ENCODE data around the gene LMX1B.

The LMX1B gene

GRCh38 chr9:126599047-126599650 lies 14.6 kb upstream of the LMX1B start:
- no peak overlapping the region for H3K4me3 ChIP-seq (ENCODE audit: low read depth, low read length)
- DNase-seq (ENCODE audit: low read depth, low spot score), result no peak
- peak; percentile 27 for TF ChIP-seq CTCF (IDR thresholded peaks at IDR 0.05; ENCODE audit: low read depth, low read length)
- in situ Hi-C loops (cut with HindIII; ENCODE audit: low sequenced_read_pairs), result no loop called here

GRCh38 chr9:126604059-126605055 lies 9.4 kb upstream of the LMX1B start:
- H3K4me3 ChIP-seq (ENCODE audit: low read depth, low read length), result no peak overlapping the region
- in situ Hi-C loops (cut with HindIII; ENCODE audit: low sequenced_read_pairs), result no loop called here
- DNase-seq (ENCODE audit: low read depth, low spot score), result no peak
- TF ChIP-seq CTCF (IDR thresholded peaks at IDR 0.05; ENCODE audit: low read depth, low read length), result no peak

GRCh38 chr9:126605792-126606482 lies 7.8 kb upstream of the LMX1B start:
- no peak for DNase-seq (ENCODE audit: low read depth, low spot score)
- TF ChIP-seq CTCF (IDR thresholded peaks at IDR 0.05; ENCODE audit: low read depth, low read length), result no peak
- H3K4me3 ChIP-seq (ENCODE audit: low read depth, low read length), result no peak overlapping the region
- in situ Hi-C loops (cut with HindIII; ENCODE audit: low sequenced_read_pairs), result no loop called here

GRCh38 chr9:126606483-126606870 lies 7.3 kb upstream of the LMX1B start:
- no peak for DNase-seq (ENCODE audit: low read depth, low spot score)
- in situ Hi-C loops (cut with HindIII; ENCODE audit: low sequenced_read_pairs), result no loop called here
- no peak overlapping the region for H3K4me3 ChIP-seq (ENCODE audit: low read depth, low read length)
- TF ChIP-seq CTCF (IDR thresholded peaks at IDR 0.05; ENCODE audit: low read depth, low read length), result no peak

GRCh38 chr9:126607086-126607485 lies 6.6 kb upstream of the LMX1B start:
- DNase-seq (ENCODE audit: low read depth, low spot score), result no peak
- in situ Hi-C loops (cut with HindIII; ENCODE audit: low sequenced_read_pairs), result no loop called here
- no peak overlapping the region for H3K4me3 ChIP-seq (ENCODE audit: low read depth, low read length)
- no peak for TF ChIP-seq CTCF (IDR thresholded peaks at IDR 0.05; ENCODE audit: low read depth, low read length)

GRCh38 chr9:126607731-126608130 lies 6.0 kb upstream of the LMX1B start:
- no peak overlapping the region for H3K4me3 ChIP-seq (ENCODE audit: low read depth, low read length)
- no peak for TF ChIP-seq CTCF (IDR thresholded peaks at IDR 0.05; ENCODE audit: low read depth, low read length)
- in situ Hi-C loops (cut with HindIII; ENCODE audit: low sequenced_read_pairs), result no loop called here
- no peak for DNase-seq (ENCODE audit: low read depth, low spot score)
